HG03457 (cell line): Measurements from ENCODE around the gene HYDIN.
"Not testable (repeated sequence)": the region's sequence is repeated elsewhere in the genome, so short reads cannot be mapped to it uniquely, and the experiment has no call there.

Source experiments
- ATAC-seq: cut with Tn5 transposase; IDR thresholded peaks from one replicate; pipeline ENCODE4 v1.9.1; 2021; ENCODE audit warnings: moderate number of reproducible peaks; ENCODE audit not compliant: unreplicated experiment

The HYDIN gene

GRCh38 chr16:71226229-71227141, 4.0 kb downstream of the HYDIN start:
- ATAC-seq, result no peak

- ATAC-seq, result no peak
These were observed 5.4 kb downstream of the HYDIN start for GRCh38 chr16:71225145-71225544.

GRCh38 chr16:71218306-71218963, 12.1 kb downstream of the HYDIN start:
- no peak for ATAC-seq

DNA sequence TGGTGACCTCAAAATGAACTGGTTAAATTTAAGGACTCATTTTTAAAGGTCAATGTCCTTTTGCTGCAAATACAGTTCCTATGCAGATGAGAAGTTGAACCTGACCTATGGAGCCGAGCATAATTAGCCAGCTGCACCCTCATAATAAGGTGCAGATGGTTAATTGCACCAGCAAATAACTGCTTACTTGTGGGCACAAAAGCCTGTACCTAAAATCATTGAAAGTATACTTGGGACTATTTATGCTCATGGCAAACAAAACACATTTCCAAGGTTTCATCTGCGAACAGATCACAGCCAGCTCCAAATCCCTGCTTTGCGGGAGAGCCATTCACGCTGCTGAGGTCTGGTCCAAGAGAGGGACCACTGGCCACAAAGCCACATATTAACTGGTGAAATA, 13.0 kb downstream of the HYDIN start:
- no peak for ATAC-seq

DNA sequence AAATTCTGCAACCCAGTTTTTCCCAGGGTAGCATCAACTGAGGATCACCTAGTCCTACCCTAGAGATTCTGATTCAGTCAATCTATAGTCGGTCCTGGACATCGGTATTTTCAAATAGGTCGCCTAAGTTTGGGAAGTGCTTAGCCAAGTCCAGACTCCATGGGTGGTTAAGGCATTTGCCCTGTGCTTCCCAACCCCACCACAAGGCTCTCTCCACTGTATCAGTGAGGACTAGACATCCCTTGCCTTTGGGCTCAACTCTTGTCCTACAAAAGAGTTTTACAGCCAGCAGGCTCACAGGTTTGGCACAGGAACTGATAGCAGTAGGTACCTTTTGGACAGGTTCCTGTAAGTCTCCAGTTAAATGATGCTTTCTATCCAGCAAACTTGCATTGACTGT, 13.8 kb downstream of the HYDIN start:
- no peak for ATAC-seq

- no peak for ATAC-seq
These were observed 15.7 kb downstream of the HYDIN start for GRCh38 chr16:71214746-71215381.

DNA sequence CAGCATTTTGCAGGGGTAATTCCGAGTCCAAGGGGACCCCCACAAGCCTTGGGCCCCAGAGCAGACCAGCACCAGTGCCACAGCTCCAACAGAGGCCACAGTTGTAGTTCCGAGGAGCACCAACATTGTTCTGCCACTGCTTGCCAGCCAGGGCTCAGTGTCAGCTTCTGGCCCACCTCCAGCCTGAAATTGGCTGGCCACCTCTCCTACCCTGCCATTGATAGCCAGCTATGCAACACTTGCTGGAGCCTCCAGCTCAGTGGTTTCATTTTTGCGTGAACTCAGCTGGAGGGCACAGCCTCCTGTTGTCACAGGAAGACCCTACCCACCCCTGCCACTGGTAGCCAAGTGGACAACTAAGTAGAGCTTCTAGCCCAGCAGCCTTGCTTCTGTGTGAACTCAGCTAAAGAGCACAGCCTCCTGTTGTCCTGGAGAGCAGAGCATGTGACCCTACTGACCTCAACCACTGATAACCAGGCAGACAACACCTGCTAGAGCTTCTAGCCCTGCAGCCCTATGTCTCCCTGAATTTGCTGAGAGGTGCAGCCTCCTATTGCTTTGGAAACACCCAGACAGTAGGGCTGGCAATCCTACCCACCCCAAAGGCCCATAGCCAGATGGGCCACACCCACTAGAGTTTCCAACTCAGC, 24.9 kb downstream of the HYDIN start:
- no peak for ATAC-seq

GRCh38 chr16:71203631-71204030, 26.9 kb downstream of the HYDIN start:
- no peak for ATAC-seq

GRCh38 chr16:71201556-71201955, 29.0 kb downstream of the HYDIN start:
- no peak for ATAC-seq

GRCh38 chr16:71201054-71201453, 29.5 kb downstream of the HYDIN start:
- no peak for ATAC-seq

- no peak for ATAC-seq
These were observed 32.1 kb downstream of the HYDIN start for GRCh38 chr16:71198408-71198807.

DNA sequence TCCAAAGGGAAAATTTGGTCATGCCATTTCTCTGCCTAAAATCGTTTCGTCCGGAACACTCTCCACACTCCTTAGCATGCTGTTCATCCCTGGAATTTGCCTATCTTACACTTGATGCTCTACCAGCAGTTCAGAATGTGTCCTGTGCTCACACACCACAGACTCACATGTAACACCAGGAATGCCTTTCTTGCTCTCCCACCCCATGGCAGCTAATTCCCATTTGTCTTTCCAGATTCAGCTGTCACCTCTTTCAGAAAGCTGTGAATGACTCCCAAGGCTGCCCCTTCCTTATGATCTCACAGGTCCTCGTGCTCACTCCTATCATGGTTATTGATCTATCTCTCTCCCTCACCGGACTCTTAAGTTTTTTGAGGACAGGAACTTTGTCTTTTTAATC, 38.1 kb downstream of the HYDIN start:
- ATAC-seq, result no peak

- ATAC-seq, result no peak
These were observed 41.4 kb downstream of the HYDIN start for GRCh38 chr16:71188956-71189712.

DNA sequence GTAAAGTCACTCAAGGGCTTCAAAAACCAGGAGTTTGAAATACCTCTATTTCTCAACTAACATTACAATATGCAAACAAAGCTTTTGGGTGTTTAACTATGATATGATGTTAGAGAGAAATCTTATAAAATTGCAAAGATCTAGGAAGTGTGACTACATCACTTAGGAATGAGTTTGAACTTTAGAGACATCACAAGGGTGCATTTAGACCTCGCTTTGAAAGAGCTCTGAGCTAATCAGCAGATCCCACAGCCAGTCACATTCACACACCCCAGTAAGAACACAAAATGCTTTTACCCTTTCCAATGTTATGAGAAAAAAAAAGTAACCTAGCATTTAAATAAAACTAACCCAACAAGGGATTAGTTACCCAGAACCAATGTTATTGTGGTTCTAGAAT, 45.2 kb downstream of the HYDIN start:
- no peak for ATAC-seq

- ATAC-seq, result no peak
These were observed 51.0 kb downstream of the HYDIN start for GRCh38 chr16:71179569-71179968.

- no peak for ATAC-seq
These were observed 57.9 kb downstream of the HYDIN start for GRCh38 chr16:71172481-71173207.

DNA sequence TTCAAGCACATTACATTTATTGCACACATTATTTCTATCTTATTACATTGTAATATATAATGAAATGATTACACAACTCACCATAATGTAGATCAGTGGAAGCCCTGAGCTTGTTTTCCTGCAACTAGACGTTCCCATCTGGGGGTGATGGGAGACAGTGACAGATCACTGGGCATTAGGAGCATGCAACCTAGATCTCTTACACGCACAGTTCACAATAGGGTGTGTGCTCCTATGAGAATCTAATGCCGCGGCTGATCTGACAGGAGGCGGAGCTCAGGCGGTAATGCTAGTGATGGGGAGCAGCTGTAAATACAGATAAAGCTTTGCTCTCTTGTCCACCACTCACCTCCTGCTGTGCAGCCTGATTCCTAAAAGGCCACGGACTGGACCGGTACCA, 69.5 kb downstream of the HYDIN start:
- not testable (repeated sequence) for ATAC-seq

- ATAC-seq, result not testable (repeated sequence)
These were observed 73.2 kb downstream of the HYDIN start for GRCh38 chr16:71157278-71157677.

GRCh38 chr16:71153329-71153728, 77.2 kb downstream of the HYDIN start:
- not testable (repeated sequence) for ATAC-seq

DNA sequence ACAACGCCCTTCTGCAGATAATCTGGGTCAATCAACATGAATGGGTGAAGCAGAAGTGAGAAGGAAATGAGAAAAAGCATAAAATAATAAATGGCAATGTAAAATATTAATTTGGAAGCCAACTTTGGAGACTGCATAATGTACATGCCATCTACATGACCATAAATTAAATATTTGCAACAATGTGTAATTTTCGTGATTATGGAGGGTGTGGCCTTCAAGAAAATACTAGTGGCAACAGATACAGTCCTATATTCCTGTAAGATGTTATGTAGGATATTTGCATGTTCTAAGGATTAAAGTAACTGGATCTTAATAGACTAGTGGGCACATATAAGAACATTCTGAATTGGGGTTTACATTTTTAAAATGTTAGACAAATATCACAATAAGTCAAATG, 78.9 kb downstream of the HYDIN start:
- not testable (repeated sequence) for ATAC-seq
